ENCODE measurements around the gene PHF21A. TPM values are rescaled to one million over a fixed set of nuclear protein-coding genes. Genes with fewer than 3 reads are reported as not detected.

Gene PHF21A
- total RNA-seq, 2 donors from 2014 or later, result 47.2 to 53.9 TPM

DNA sequence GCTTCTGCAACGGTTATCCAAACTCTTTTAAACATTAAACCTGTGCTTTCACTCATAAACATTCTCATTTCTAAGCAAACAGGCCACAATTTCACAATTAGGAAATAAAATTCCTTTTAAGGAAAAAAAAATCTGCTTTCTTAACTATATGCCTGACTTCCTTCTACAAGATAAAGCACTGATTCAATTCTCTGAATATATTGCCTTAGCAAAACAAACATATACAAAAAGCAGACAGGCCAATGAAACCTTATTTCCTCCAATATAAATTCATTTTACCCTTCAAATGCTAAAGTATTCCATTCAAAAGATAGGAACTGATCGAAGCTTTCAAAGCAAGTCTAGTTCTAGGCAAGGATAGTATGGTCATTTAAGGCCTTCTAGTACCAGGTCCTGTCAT lies 76.7 kb downstream of the PHF21A start:
- 88 to 91% methylated on average over 1 to 2 of the region's 2 CpGs for WGBS, 2 experiments (ENCODE audit: insufficient coverage in 1 of 2, insufficient read length in 1 of 2)

GRCh38 chr11:46039990-46040389 lies 81.3 kb downstream of the PHF21A start:
- H3K27me3 Mint-ChIP-seq (ENCODE audit: insufficient read depth), result no peaks in the 10 kb centered on the region
- H3K27ac Mint-ChIP-seq, result no peak overlapping the region
- no peak for DNase-seq
- no peak for TF ChIP-seq CTCF (conservative IDR thresholded peaks at IDR 0.05)
- no peak overlapping the region for H3K9ac ChIP-seq (ENCODE audit: extremely low read depth, low read length, poor library complexity, severe bottlenecking)
- H3K27me3 ChIP-seq (ENCODE audit: control insufficient read depth, insufficient read depth, low read length, poor library complexity, severe bottlenecking), result no peaks in the 10 kb centered on the region
- H3K9me3 Mint-ChIP-seq, result no peaks in the 10 kb centered on the region
- no peak overlapping the region for H3K27ac ChIP-seq (ENCODE audit: low read depth, low read length)
- no peaks in the 10 kb centered on the region for H3K36me3 ChIP-seq (ENCODE audit: control insufficient read depth, insufficient read depth, low read length)
- no peak overlapping the region for H3K4me3 ChIP-seq (ENCODE audit: low read length)
- peaks cover 2% of the 10 kb centered on the region for H3K4me1 Mint-ChIP-seq
- peaks cover 9% of the 10 kb centered on the region for H3K4me1 ChIP-seq (ENCODE audit: control insufficient read depth, insufficient read depth, low read length)
- no peaks in the 10 kb centered on the region for H3K36me3 Mint-ChIP-seq (ENCODE audit: low read depth)
- no peaks in the 10 kb centered on the region for H3K9me3 ChIP-seq (ENCODE audit: control insufficient read depth, low read length)
- H3K4me3 Mint-ChIP-seq, result no peak overlapping the region

More for the DNA sequence above, 76.7 kb downstream of the PHF21A start:
- H3K27me3 ChIP-seq (ENCODE audit: control insufficient read depth, insufficient read depth, low read length, poor library complexity, severe bottlenecking), result no peaks in the 10 kb centered on the region
- Mint-ChIP-seq H3K27ac (no peak overlapping the region), H3K27me3 (ENCODE audit: insufficient read depth) (no peaks in the 10 kb centered on the region), H3K4me3 (no peak overlapping the region), H3K36me3 (ENCODE audit: low read depth) (peaks cover 5% of the 10 kb centered on the region), H3K4me1 (peaks cover 36% of the 10 kb centered on the region), H3K9me3 (no peaks in the 10 kb centered on the region)
- H3K9me3 ChIP-seq (ENCODE audit: control insufficient read depth, low read length), result no peaks in the 10 kb centered on the region
- no peak overlapping the region for H3K27ac ChIP-seq (ENCODE audit: low read depth, low read length)
- H3K4me3 ChIP-seq (ENCODE audit: low read length), result no peak overlapping the region
- no peak for TF ChIP-seq CTCF (conservative IDR thresholded peaks at IDR 0.05)
- no peaks in the 10 kb centered on the region for H3K36me3 ChIP-seq (ENCODE audit: control insufficient read depth, insufficient read depth, low read length)
- peaks cover 25% of the 10 kb centered on the region for H3K4me1 ChIP-seq (ENCODE audit: control insufficient read depth, insufficient read depth, low read length)
- no peak overlapping the region for H3K9ac ChIP-seq (ENCODE audit: extremely low read depth, low read length, poor library complexity, severe bottlenecking)
- no peak for DNase-seq

GRCh38 chr11:46038529-46038928 lies 82.7 kb downstream of the PHF21A start:
- TF ChIP-seq CTCF (conservative IDR thresholded peaks at IDR 0.05), result no peak
- H3K9ac ChIP-seq (ENCODE audit: extremely low read depth, low read length, poor library complexity, severe bottlenecking), result no peak overlapping the region
- DNase-seq, result no peak
- H3K9me3 Mint-ChIP-seq, result no peaks in the 10 kb centered on the region
- 80 to 96% methylated on average over 1 to 3 of the region's 3 CpGs for WGBS, 2 experiments (ENCODE audit: insufficient coverage in 1 of 2, insufficient read length in 1 of 2)
- no peak overlapping the region for H3K4me3 Mint-ChIP-seq
- no peaks in the 10 kb centered on the region for H3K4me1 ChIP-seq (ENCODE audit: control insufficient read depth, insufficient read depth, low read length)
- H3K27ac ChIP-seq (ENCODE audit: low read depth, low read length), result no peak overlapping the region
- no peaks in the 10 kb centered on the region for H3K4me1 Mint-ChIP-seq
- H3K27me3 ChIP-seq (ENCODE audit: control insufficient read depth, insufficient read depth, low read length, poor library complexity, severe bottlenecking), result no peaks in the 10 kb centered on the region
- H3K27ac Mint-ChIP-seq, result no peak overlapping the region
- no peaks in the 10 kb centered on the region for H3K27me3 Mint-ChIP-seq (ENCODE audit: insufficient read depth)
- no peaks in the 10 kb centered on the region for H3K9me3 ChIP-seq (ENCODE audit: control insufficient read depth, low read length)
- no peaks in the 10 kb centered on the region for H3K36me3 Mint-ChIP-seq (ENCODE audit: low read depth)
- no peak overlapping the region for H3K4me3 ChIP-seq (ENCODE audit: low read length)
- H3K36me3 ChIP-seq (ENCODE audit: control insufficient read depth, insufficient read depth, low read length), result no peaks in the 10 kb centered on the region
